OCI-LY7 (cell line): ENCODE results near the gene TRAF2.

Source experiments
- EZH2phosphoT487 ChIP-seq: fragments of 200-600 bp; sonication (generic); IDR thresholded peaks from 2 replicates; pipeline ENCODE4 v1.6.1; 2018; ENCODE audit warnings: low read depth, borderline replicate concordance, mild to moderate bottlenecking, mixed run types, antibody characterized with exemption, low read length, moderate library complexity, mixed read lengths
- TF ChIP-seq, protein P1 (sequence below): fragments of 200-600 bp; sonication (generic); conservative IDR thresholded peaks from 2 replicates; pipeline ENCODE4 v1.5.1; 2014; ENCODE audit warnings: mild to moderate bottlenecking, antibody characterized with exemption, low read length, moderate library complexity, mixed read lengths

DNA sequence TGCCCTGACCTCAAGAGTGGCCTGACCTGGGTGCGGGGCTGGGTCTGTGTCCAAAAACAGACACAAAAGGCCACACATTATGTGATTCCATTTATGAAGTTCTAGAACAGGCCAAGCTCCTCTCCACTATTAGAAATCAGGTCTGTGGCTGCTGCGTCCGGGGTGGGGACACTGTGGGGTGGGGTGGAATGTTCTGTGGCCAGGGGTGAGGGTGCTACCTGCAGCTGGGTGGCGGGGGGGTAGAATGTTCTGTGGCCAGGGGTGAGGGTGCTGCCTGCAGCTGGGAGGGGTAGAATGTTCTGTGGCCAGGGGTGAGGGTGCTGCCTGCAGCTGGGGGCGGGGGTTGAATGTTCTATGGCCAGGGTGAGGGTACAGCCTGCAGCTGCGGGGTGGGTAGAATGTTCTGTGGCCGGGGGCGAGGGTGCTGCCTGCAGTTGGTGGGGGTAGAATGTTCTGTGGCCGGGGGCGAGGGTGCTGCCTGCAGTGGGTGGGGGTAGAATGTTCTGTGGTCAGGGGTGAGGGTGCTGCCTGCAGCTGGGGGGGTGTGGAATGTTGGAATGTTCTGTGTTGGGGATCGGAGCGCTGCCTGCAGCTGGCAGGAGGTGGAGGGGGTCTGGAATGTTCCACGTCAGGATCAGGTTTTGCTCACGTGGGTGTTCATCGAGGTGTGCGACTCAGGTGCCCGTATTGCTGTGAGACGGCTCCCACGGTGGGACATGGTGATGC, 74.1 kb downstream of the TRAF2 start:
- TF ChIP-seq, protein P1, sequence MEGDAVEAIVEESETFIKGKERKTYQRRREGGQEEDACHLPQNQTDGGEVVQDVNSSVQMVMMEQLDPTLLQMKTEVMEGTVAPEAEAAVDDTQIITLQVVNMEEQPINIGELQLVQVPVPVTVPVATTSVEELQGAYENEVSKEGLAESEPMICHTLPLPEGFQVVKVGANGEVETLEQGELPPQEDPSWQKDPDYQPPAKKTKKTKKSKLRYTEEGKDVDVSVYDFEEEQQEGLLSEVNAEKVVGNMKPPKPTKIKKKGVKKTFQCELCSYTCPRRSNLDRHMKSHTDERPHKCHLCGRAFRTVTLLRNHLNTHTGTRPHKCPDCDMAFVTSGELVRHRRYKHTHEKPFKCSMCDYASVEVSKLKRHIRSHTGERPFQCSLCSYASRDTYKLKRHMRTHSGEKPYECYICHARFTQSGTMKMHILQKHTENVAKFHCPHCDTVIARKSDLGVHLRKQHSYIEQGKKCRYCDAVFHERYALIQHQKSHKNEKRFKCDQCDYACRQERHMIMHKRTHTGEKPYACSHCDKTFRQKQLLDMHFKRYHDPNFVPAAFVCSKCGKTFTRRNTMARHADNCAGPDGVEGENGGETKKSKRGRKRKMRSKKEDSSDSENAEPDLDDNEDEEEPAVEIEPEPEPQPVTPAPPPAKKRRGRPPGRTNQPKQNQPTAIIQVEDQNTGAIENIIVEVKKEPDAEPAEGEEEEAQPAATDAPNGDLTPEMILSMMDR: no peak
- no peak for TF ChIP-seq EZH2phosphoT487
